NCI-H2081 (cell line): ENCODE data around the gene C6orf120.

ENCODE experiments used
- DNase-seq, 2 experiments: peaks; one replicate each; lab custom pipeline; 2025; lab: John Stamatoyannopoulos, UW

C6orf120 gene

GRCh38 chr6:169701954-169702839 lies at the start of gene C6orf120, which contains the start of gene WDR27:
C6orf120 (plus strand) TSS chr6:169702126; CDS start chr6:169702460, 334 bp downstream.
WDR27 (minus strand) TSS chr6:169702029; CDS start chr6:169689005, 13,024 bp downstream.
- DNase-seq = peak; percentile 92 to 95

- no peak for DNase-seq
Observed at GRCh38 chr6:169652896-169653295, 49.0 kb upstream of the C6orf120 start.

DNA sequence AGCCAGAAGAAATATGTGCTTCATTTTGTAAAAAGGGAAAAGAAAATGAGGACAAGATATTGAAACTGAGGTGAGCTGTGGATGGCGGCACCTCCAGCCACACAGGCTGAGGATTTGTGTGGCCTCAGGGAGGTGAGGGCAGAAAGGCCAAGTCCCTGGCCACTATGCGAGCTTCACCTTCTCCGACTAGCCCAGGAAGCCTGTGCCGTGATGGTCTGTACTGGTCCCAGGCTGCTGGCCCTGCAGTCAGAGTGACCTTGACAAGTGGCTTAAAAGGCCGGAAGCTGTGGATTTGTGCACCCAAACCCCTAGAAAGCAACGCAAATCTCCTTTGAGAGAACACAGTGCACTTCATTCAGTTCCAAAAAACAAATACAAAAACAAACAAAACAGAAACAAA lies 48.2 kb upstream of the C6orf120 start:
- no peak for DNase-seq

DNA sequence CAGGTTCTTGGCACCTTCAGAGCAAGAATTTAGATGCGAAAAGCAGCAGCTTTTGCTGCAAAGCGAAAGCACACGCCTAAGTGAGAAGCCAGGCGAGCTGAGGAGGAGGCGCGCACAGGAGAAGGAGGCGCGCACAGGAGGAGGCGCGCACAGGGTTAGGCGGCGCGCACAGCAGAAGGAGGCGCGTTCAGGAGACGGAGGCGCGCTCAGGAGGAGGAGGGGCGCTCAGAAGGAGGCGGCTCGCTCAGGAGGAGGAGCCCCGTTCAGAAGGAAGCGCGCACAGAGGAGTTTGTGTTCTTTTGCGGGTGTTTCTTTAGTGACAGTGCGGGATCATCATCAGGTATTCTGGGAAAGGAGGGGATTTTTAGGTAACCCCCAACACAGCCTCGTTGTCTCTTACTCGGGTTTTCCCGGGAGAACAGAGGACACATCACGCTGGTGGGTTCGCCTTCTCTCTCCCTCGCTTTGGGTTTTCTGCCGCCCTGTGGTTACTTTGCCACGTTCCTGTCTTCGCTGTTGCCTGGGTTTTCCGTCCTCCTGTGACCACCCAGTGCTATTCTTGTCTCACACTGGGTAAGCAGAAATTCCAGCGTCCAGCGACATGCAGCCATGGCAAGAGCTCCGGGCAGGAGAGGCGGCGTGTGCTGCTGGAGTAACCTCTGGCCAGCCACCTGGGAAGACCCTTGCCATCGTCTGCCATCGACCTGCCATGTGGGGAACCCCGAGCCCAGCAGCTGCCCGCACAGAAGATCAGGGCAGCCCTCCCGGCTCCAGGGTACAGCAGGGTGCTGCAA lies 47.1 kb upstream of the C6orf120 start:
- peak; percentile 34 to 52 for DNase-seq

- no peak for DNase-seq
Observed at GRCh38 chr6:169656546-169657283, 45.2 kb upstream of the C6orf120 start.

GRCh38 chr6:169657284-169657610 lies 44.7 kb upstream of the C6orf120 start:
- DNase-seq = no peak

GRCh38 chr6:169659820-169660610 lies 41.9 kb upstream of the C6orf120 start:
- DNase-seq = no peak

- no peak for DNase-seq
Observed at GRCh38 chr6:169660751-169661390, 41.1 kb upstream of the C6orf120 start.

DNA sequence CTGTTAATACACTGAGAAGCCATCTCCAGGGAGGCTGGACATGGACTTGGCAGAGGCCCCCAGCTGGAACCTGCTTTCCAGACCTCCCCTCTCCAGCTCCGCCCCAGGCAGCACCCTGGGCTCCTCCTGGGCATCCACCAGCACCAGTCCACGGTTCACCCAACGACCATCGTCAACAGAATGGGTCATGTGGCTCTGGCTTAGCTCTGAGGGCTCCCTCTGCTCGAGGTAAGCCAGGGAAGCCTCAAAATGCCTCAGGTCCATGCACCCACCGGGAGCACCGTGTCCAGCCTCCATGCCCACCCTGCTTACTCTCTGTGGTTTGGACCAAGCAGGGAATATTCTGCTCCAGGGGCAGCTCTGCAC lies 40.6 kb upstream of the C6orf120 start:
- no peak for DNase-seq

DNA sequence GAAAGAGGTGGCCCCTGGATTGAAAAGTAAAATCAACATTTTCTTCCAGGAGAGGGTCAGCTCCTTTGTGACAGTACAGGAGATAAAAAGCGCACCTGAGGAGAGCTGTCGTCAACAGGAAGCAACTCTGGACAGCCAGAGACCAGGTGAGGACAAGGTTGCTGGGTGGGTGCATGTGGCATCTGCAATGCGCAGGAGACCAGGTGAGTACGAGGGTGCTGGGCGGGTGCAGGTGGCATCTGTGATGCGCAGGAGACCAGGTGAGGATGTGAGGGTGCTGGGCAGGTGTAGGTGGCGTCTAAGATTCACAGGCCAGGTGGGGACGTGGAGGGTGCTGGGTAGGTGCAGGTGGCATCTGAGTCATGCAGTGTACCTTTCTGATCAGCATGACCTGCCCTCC lies 38.5 kb upstream of the C6orf120 start:
- no peak for DNase-seq

DNA sequence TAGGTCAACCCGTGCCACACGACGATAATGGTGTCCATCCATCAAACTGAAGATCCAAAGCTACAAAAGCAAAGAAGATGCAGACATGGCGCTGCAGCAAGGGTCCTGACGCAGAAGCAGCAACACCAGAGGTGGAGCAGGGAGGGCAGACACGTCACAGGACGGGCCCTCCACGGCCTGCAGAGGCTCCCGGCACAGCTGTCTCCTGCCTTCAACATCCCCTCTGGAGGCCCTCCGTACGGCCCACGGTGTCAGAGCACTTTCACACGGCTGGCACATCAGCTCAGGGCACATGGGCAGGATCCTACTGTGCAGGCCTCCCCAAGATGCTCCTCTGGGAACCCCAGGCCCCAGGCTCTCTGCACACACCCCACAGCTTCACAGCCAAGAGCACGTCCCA lies 37.7 kb upstream of the C6orf120 start:
- no peak for DNase-seq

GRCh38 chr6:169665289-169665688 lies 36.6 kb upstream of the C6orf120 start:
- no peak for DNase-seq

GRCh38 chr6:169666441-169666840 lies 35.5 kb upstream of the C6orf120 start:
- DNase-seq = no peak

GRCh38 chr6:169667716-169668115 lies 34.2 kb upstream of the C6orf120 start:
- no peak for DNase-seq

DNA sequence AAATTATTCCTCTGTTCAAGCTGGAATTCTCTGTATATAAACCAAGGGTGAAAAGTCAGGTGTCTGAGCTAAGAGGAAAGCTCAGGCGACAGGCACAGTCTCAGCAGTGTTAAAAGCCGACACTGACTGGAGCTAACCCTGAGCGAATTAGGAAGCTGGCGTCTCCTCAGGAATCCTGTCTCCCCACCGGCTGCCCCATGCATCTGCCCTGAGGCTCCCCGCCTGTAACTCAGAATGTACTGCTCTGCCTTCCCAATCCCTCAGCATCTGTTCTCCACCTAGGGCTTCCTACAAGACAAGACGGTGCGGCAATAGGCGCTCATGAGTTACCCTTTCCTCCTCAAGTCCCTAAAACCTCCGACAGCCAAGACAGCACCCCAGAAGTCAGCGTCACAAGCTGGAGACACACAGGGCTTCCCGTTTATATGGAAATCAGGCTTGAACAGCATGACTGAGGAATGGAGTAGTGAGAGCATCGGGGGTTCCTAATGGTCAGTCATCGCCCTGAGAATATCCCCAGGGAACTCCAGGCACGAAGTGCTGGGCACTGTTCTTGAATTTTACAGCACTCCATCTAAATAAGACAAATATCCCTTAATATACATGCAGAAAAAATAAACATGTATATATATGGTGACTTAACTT lies 33.6 kb upstream of the C6orf120 start:
- no peak for DNase-seq

DNA sequence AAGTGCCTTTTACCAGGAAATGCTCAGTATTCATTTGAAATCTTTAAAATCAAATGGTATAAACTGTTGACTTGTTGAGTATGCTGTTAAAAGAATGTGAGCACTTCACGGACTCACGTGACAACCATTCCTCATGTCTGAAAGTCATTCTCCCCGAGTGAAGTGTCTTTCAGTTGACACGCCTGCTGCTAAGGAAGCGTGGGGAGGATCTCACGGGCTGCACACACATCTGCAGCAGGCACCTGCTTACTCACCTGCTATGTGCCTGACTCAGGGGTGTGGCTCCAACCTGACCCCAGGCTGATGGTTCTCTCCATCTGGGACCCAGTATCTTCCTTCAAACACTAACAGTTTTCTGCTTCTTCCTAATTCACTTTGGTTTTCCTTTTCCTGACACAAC lies 32.8 kb upstream of the C6orf120 start:
- DNase-seq = no peak

DNA sequence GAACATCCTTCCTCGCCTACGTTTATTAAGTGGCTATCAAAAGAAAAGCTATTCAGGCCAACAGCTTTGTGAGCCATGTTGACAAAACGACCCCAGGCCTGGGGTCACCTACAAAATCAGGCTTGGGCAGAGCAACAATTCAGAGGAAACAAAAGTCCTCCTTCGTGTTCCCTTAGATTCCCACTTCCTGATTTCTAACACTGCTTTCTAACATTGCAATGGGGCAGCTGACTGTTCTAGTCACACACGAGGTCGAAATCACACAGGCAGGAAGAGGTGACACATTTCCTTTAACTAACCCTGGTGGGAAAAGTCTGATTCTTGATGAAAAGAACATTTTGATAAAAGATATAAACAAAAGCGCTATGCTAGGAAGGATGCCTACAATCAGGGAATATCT lies 32.0 kb upstream of the C6orf120 start:
- no peak for DNase-seq

- no peak for DNase-seq
Observed at GRCh38 chr6:169671563-169671962, 30.4 kb upstream of the C6orf120 start.

DNA sequence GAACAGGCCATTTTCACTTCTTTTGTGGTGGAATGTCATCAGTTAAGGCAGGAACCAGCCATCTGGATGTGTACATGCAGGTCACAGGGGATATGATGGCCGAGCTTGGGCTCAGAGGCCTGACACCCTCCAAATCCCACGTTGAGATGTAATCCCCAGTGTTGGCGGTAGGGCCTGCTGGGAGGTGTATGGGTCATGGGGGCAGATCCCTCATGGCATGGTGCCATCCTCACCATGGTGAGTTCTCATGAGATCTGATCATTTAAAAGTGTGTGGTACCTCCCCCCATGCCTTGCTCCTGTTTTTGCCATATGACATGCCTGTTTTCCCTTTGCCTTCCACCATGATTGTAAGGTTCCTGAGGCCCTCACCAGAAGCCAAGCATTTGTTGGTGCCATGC lies 26.9 kb upstream of the C6orf120 start:
- no peak for DNase-seq

GRCh38 chr6:169677096-169677495 lies 24.8 kb upstream of the C6orf120 start:
- no peak for DNase-seq

- DNase-seq = no peak
Observed at GRCh38 chr6:169678342-169678741, 23.6 kb upstream of the C6orf120 start.
